ENCODE results near the gene PNMA8A.

PNMA8A gene

GRCh38 chr19:46426035-46426505 lies 45.3 kb downstream of the PNMA8A start:
- no peak for DNase-seq

- no peak for DNase-seq
Measured at GRCh38 chr19:46423188-46423587, 48.2 kb downstream of the PNMA8A start.

GRCh38 chr19:46422344-46422743 lies 49.0 kb downstream of the PNMA8A start:
- no peak for DNase-seq

- DNase-seq = no peak
Measured at GRCh38 chr19:46420056-46420455, 51.3 kb downstream of the PNMA8A start.

Measured in NCI-H446 treated with DMSO at 0.1 percent for 48 hours (cell line).